Measurements from ENCODE around the gene GCSH. TPM values are rescaled to one million over a fixed set of nuclear protein-coding genes. Genes with fewer than 3 reads are reported as not detected.
A peak's percentile ranks its signal among the peaks of the same experiment; 100 is the strongest.

Gene GCSH
- total and polyA plus RNA-seq, 2 of the 13 experiments (the other 11 are each of a cell fraction or from before 2014, with no cell fraction given) = 35.9 to 103 TPM

DNA sequence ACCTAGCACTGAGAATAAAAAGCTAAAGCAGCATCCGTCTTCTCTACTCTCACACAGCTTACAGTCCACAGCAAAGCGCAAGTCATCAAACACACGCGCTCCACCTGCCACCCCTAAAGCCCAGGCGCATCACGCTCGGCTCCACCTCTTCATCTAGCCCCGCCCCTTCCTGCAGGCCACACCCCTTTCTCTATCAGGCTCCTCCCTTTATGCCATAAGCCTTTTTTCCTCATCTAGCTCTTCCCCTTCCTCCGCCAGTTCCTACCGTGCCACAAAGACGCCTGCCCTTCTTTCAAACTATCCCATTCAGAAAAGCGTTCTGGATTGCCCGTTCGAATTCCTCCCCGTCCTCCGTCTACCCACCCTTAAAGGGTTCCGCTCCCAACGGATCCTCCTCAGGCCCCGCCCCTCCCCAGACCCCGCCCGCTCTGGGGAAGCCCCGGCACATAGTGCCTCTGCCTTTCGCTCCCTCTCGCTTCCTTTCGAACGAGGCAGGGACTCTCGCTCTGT, 19.6 kb downstream of the GCSH start (continued):
- TF ChIP-seq GFI1 (CRISPR knock-in tag; IDR thresholded peaks at IDR 0.05; ENCODE audit: borderline replicate concordance) (peak; percentile 68), ZNF274 (CRISPR knock-in tag; IDR thresholded peaks at IDR 0.05) (no peak), ZNF484 (CRISPR knock-in tag; IDR thresholded peaks at IDR 0.05; ENCODE audit: borderline replicate concordance, low read depth) (no peak), RXRB (CRISPR knock-in tag; IDR thresholded peaks at IDR 0.05; ENCODE audit: borderline replicate concordance) (no peak), ZKSCAN5 (CRISPR knock-in tag; IDR thresholded peaks at IDR 0.05) (no peak), KDM1A (CRISPR knock-in tag; IDR thresholded peaks at IDR 0.05) (no peak), NAIF1 (CRISPR knock-in tag; IDR thresholded peaks at IDR 0.05; ENCODE audit: borderline replicate concordance) (peak; percentile 81; the same call in 1 of the 2 replicates), ZNF343 (CRISPR knock-in tag; IDR thresholded peaks at IDR 0.05) (no peak), IRX3 (CRISPR knock-in tag; IDR thresholded peaks at IDR 0.05; ENCODE audit: borderline replicate concordance, low read depth) (0 out of 2 replicates have a peak, but pooled peaks have one; percentile 3), SRF (IDR thresholded peaks at IDR 0.05; ENCODE audit: low read depth, low read length) (no peak), MXI1 (IDR thresholded peaks at IDR 0.05; ENCODE audit: borderline replicate concordance, low read depth, low read length) (peak; percentile 57; the same call in 1 of the 3 replicates)
- TF ChIP-seq, protein P1, sequence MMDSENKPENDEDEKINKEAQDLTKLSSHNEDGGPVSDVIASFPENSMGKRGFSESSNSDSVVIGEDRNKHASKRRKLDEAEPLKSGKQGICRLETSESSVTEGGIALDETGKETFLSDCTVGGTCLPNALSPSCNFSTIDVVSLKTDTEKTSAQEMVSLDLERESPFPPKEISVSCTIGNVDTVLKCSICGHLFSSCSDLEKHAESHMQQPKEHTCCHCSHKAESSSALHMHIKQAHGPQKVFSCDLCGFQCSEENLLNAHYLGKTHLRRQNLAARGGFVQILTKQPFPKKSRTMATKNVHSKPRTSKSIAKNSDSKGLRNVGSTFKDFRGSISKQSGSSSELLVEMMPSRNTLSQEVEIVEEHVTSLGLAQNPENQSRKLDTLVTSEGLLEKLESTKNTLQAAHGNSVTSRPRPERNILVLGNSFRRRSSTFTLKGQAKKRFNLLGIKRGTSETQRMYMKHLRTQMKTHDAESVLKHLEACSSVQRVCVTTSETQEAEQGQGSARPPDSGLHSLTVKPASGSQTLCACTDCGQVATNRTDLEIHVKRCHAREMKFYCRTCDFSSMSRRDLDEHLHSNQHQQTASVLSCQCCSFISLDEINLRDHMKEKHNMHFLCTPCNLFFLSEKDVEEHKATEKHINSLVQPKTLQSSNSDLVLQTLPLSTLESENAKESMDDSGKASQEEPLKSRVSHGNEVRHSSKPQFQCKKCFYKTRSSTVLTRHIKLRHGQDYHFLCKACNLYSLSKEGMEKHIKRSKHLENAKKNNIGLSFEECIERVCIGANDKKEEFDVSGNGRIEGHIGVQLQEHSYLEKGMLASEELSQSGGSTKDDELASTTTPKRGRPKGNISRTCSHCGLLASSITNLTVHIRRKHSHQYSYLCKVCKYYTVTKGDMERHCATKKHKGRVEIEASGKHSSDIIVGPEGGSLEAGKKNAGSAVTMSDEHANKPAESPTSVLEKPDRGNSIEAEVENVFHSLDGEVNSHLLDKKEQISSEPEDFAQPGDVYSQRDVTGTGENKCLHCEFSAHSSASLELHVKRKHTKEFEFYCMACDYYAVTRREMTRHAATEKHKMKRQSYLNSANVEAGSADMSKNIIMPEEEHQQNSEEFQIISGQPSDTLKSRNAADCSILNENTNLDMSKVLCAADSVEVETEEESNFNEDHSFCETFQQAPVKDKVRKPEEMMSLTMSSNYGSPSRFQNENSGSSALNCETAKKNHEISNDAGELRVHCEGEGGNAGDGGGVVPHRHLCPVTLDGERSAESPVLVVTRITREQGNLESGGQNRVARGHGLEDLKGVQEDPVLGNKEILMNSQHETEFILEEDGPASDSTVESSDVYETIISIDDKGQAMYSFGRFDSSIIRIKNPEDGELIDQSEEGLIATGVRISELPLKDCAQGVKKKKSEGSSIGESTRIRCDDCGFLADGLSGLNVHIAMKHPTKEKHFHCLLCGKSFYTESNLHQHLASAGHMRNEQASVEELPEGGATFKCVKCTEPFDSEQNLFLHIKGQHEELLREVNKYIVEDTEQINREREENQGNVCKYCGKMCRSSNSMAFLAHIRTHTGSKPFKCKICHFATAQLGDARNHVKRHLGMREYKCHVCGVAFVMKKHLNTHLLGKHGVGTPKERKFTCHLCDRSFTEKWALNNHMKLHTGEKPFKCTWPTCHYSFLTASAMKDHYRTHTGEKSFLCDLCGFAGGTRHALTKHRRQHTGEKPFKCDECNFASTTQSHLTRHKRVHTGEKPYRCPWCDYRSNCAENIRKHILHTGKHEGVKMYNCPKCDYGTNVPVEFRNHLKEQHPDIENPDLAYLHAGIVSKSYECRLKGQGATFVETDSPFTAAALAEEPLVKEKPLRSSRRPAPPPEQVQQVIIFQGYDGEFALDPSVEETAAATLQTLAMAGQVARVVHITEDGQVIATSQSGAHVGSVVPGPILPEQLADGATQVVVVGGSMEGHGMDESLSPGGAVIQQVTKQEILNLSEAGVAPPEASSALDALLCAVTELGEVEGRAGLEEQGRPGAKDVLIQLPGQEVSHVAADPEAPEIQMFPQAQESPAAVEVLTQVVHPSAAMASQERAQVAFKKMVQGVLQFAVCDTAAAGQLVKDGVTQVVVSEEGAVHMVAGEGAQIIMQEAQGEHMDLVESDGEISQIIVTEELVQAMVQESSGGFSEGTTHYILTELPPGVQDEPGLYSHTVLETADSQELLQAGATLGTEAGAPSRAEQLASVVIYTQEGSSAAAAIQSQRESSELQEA (CRISPR knock-in tag; IDR thresholded peaks at IDR 0.05; ENCODE audit: not compliant biosample characterization) = no peak
- TF ChIP-seq, protein P2, sequence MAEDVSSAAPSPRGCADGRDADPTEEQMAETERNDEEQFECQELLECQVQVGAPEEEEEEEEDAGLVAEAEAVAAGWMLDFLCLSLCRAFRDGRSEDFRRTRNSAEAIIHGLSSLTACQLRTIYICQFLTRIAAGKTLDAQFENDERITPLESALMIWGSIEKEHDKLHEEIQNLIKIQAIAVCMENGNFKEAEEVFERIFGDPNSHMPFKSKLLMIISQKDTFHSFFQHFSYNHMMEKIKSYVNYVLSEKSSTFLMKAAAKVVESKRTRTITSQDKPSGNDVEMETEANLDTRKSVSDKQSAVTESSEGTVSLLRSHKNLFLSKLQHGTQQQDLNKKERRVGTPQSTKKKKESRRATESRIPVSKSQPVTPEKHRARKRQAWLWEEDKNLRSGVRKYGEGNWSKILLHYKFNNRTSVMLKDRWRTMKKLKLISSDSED (CRISPR knock-in tag; IDR thresholded peaks at IDR 0.05) = 0 out of 2 replicates have a peak, but pooled peaks have one; percentile 6
- TF ChIP-seq, protein P3, sequence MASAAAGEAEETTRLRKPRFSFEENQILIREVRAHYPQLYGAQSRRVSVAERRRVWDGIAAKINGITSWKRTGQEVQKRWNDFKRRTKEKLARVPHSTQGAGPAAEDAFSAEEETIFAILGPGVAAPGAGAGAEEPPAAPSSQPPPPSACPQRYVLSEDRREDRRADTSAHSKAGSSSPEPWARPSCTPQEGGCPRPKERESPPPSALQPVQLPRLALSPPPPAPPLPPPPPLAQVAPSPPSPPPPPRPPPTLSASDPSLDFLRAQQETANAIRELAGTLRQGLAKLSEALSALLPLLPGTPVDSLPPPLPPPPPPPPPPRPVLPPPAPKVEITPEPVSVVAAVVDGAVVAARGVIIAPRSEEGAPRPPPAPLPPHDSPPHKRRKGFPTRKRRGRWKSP (CRISPR knock-in tag; IDR thresholded peaks at IDR 0.05) = peak; percentile 12; the same call in 1 of the 2 replicates
- TF ChIP-seq, protein P4, sequence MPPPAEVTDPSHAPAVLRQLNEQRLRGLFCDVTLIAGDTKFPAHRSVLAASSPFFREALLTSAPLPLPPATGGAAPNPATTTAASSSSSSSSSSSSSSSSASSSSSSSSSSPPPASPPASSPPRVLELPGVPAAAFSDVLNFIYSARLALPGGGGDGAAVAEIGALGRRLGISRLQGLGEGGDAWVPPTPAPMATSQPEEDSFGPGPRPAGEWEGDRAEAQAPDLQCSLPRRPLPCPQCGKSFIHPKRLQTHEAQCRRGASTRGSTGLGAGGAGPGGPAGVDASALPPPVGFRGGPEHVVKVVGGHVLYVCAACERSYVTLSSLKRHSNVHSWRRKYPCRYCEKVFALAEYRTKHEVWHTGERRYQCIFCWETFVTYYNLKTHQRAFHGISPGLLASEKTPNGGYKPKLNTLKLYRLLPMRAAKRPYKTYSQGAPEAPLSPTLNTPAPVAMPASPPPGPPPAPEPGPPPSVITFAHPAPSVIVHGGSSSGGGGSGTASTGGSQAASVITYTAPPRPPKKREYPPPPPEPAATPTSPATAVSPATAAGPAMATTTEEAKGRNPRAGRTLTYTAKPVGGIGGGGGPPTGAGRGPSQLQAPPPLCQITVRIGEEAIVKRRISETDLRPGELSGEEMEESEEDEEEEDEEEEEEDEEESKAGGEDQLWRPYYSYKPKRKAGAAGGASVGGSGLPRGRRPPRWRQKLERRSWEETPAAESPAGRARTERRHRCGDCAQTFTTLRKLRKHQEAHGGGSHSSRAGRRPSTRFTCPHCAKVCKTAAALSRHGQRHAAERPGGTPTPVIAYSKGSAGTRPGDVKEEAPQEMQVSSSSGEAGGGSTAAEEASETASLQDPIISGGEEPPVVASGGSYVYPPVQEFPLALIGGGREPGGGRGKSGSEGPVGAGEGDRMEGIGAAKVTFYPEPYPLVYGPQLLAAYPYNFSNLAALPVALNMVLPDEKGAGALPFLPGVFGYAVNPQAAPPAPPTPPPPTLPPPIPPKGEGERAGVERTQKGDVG (CRISPR knock-in tag; IDR thresholded peaks at IDR 0.05; ENCODE audit: borderline replicate concordance) = peak; percentile 74; the same call in 1 of the 2 replicates
